Vagina (tissue), 2 donors: Measurements from ENCODE around the gene POLR2C. TPM values are rescaled to one million over a fixed set of nuclear protein-coding genes. Genes with fewer than 3 reads are reported as not detected.
"Not testable (repeated sequence)": the region's sequence is repeated elsewhere in the genome, so short reads cannot be mapped to it uniquely, and the experiment has no call there.

Source experiments
- DNase-seq, 2 donors: peaks; one replicate each; pipeline ENCODE4 v3.0.0-alpha.2; 2017; ENCODE audit errors: extremely low spot score in 2 of 2
- H3K27ac ChIP-seq: fragments of 200-600 bp; sonication (generic); one replicate; pipeline ENCODE4 v1.5.1; 2019
- H3K27me3 ChIP-seq: fragments of 200-600 bp; sonication (generic); one replicate; pipeline ENCODE4 v1.5.1; 2019
- H3K36me3 ChIP-seq, 2 donors: fragments of 200-600 bp; sonication (generic); one replicate each; pipeline ENCODE4 v1.5.1; 2017 to 2019
- H3K4me1 ChIP-seq: fragments of 200-600 bp; sonication (generic); one replicate; pipeline ENCODE4 v1.5.1; 2019
- H3K4me3 ChIP-seq, 2 donors: fragments of 200-600 bp; sonication (generic); 1 replicate in 1 of 2; 2 replicates in 1 of 2; pipeline ENCODE4 v1.5.1; 2016 to 2019
- H3K9me3 ChIP-seq: fragments of 200-600 bp; sonication (generic); one replicate; pipeline ENCODE4 v1.5.1; 2019
- CTCF ChIP-seq, 3 experiments: fragments of 450-650 bp in 2 of 3; fragments of 200-600 bp in 1 of 3; sonication (generic) in 1 of 3; IDR thresholded peaks; one replicate each; pipeline ENCODE4 v1.5.1; 2017 to 2019; ENCODE audit warnings: antibody characterized with exemption in 3 of 3, mild to moderate bottlenecking in 2 of 3, moderate library complexity in 2 of 3
- POLR2A ChIP-seq, 2 donors: fragments of 450-650 bp; IDR thresholded peaks; one replicate each; pipeline ENCODE4 v1.6.1; 2017; ENCODE audit warnings: antibody characterized with exemption in 2 of 2, mild to moderate bottlenecking in 2 of 2, moderate library complexity in 2 of 2
- POLR2AphosphoS5 ChIP-seq, 2 donors: sonication (generic); formaldehyde crosslinking; IDR thresholded peaks; one replicate each; pipeline ENCODE4 v1.9.0; 2017; ENCODE audit warnings: antibody characterized with exemption in 2 of 2, mild to moderate bottlenecking in 2 of 2, low read depth in 1 of 2; ENCODE audit not compliant: insufficient read depth in 1 of 2
- intact Hi-C: fragments of 100-400 bp; cut with DNase I; formaldehyde crosslinking; loops from one replicate; pipeline ENCODE4 v1.15.1; 2023
- total RNA-seq: library from RNA; depleted of rRNA; stranded (reverse); fragments of >200 nt; gene quantifications from one replicate; pipeline ENCODE4 v1.2.3, GENCODE V29; 2016

The POLR2C gene
- total RNA-seq, 1 donor from 2014 or later = 127 TPM

- Histone ChIP-seq H3K4me1 (no peaks in the 10 kb centered on the region), H3K36me3 (peaks cover 0 to 81% of the 10 kb centered on the region in 2 donors), H3K27me3 (no peaks in the 10 kb centered on the region), H3K27ac (no peak overlapping the region), H3K4me3 (no peak overlapping the region), H3K9me3 (no peaks in the 10 kb centered on the region)
- no peak for DNase-seq
- intact Hi-C loops = no loop called here
- TF ChIP-seq CTCF (IDR thresholded peaks at IDR 0.05) (no peak), POLR2A (IDR thresholded peaks at IDR 0.05) (no peak), POLR2AphosphoS5 (IDR thresholded peaks at IDR 0.05; ENCODE audit: insufficient read depth in 1 of 2, low read depth in 1 of 2) (no peak)
Measured at GRCh38 chr16:57435838-57436237, 26.6 kb upstream of the POLR2C start.

- intact Hi-C loops, H3K4me1 ChIP-seq, H3K27ac ChIP-seq, DNase-seq, H3K4me3 ChIP-seq, H3K27me3 ChIP-seq, H3K9me3 ChIP-seq: not testable (repeated sequence)
- H3K36me3 ChIP-seq = peaks cover 0 to 42% of the 10 kb centered on the region in 2 donors
Measured at GRCh38 chr16:57439947-57440346, 22.5 kb upstream of the POLR2C start.

GRCh38 chr16:57440551-57440950, 21.9 kb upstream of the POLR2C start:
- intact Hi-C loops, H3K4me3 ChIP-seq, H3K4me1 ChIP-seq, H3K9me3 ChIP-seq, H3K27me3 ChIP-seq, H3K27ac ChIP-seq, DNase-seq: not testable (repeated sequence)
- peaks cover 0 to 36% of the 10 kb centered on the region in 2 donors for H3K36me3 ChIP-seq

GRCh38 chr16:57444711-57445110, 17.8 kb upstream of the POLR2C start:
- Histone ChIP-seq H3K4me1 (peaks cover 35% of the 10 kb centered on the region), H3K27ac (no peak overlapping the region), H3K9me3 (no peaks in the 10 kb centered on the region), H3K4me3 (no peak overlapping the region), H3K36me3 (peaks cover 0 to 13% of the 10 kb centered on the region in 2 donors), H3K27me3 (no peaks in the 10 kb centered on the region)
- DNase-seq = no peak
- TF ChIP-seq POLR2AphosphoS5 (IDR thresholded peaks at IDR 0.05; ENCODE audit: insufficient read depth in 1 of 2, low read depth in 1 of 2) (no peak), POLR2A (IDR thresholded peaks at IDR 0.05) (no peak), CTCF (IDR thresholded peaks at IDR 0.05) (no peak)
- intact Hi-C loops = no loop called here

GRCh38 chr16:57445510-57445909, 17.0 kb upstream of the POLR2C start:
- Histone ChIP-seq H3K9me3 (no peaks in the 10 kb centered on the region), H3K27me3 (no peaks in the 10 kb centered on the region), H3K4me3 (no peak overlapping the region), H3K36me3 (peaks cover 0 to 6% of the 10 kb centered on the region in 2 donors), H3K27ac (no peak overlapping the region), H3K4me1 (peaks cover 35% of the 10 kb centered on the region)
- intact Hi-C loops = no loop called here
- DNase-seq = no peak
- TF ChIP-seq CTCF (IDR thresholded peaks at IDR 0.05) (no peak), POLR2A (IDR thresholded peaks at IDR 0.05) (no peak), POLR2AphosphoS5 (IDR thresholded peaks at IDR 0.05; ENCODE audit: insufficient read depth in 1 of 2, low read depth in 1 of 2) (no peak)

GRCh38 chr16:57446531-57447185, 15.8 kb upstream of the POLR2C start:
- Histone ChIP-seq H3K27ac (peak overlapping the region; percentile 85), H3K9me3 (no peaks in the 10 kb centered on the region), H3K27me3 (no peaks in the 10 kb centered on the region), H3K36me3 (peaks cover 0 to under 1% of the 10 kb centered on the region in 2 donors), H3K4me3 (peak overlapping the region; percentile 68 to 83), H3K4me1 (peaks cover 35% of the 10 kb centered on the region)
- no peak for TF ChIP-seq CTCF (IDR thresholded peaks at IDR 0.05)
- no peak for TF ChIP-seq POLR2AphosphoS5 (IDR thresholded peaks at IDR 0.05; ENCODE audit: insufficient read depth in 1 of 2, low read depth in 1 of 2)
- no peak for TF ChIP-seq POLR2A (IDR thresholded peaks at IDR 0.05)
- intact Hi-C loops = no loop called here
- no peak for DNase-seq
